Gastrocnemius medialis (tissue), 4 donors: Measurements from ENCODE around the gene AP4M1.

Source experiments
- CTCF ChIP-seq, 5 experiments: fragments of 450-650 bp in 3 of 5; fragments of 200-600 bp in 2 of 5; sonication (generic) in 2 of 5; IDR thresholded peaks in 4 of 5; conservative IDR thresholded peaks in 1 of 5; 1 replicate in 4 of 5; 2 replicates in 1 of 5; pipeline ENCODE4 v1.5.1; 2016 to 2019; ENCODE audit warnings: antibody characterized with exemption in 5 of 5, mild to moderate bottlenecking in 3 of 5, moderate library complexity in 3 of 5
- POLR2A ChIP-seq, 2 donors: fragments of 450-650 bp; IDR thresholded peaks; one replicate each; pipeline ENCODE4 v1.6.1; 2017; ENCODE audit warnings: antibody characterized with exemption in 2 of 2, mild to moderate bottlenecking in 2 of 2, moderate library complexity in 2 of 2

- no peak for TF ChIP-seq POLR2A (IDR thresholded peaks at IDR 0.05)
- TF ChIP-seq CTCF (IDR thresholded peaks at IDR 0.05 in 4 of 5, conservative IDR thresholded peaks at IDR 0.05 in 1 of 5), result no peak
Measured at GRCh38 chr7:100105534-100105933, 4.1 kb downstream of the AP4M1 start.
